ENCODE data around the gene TAGLN2. TPM values are rescaled to one million over a fixed set of nuclear protein-coding genes. Genes with fewer than 3 reads are reported as not detected.

TAGLN2 gene
- total and polyA plus RNA-seq, 9 of the 15 experiments (the other 6 are each of a cell fraction or from before 2014, with no cell fraction given) = 192 to 683 (median 455) TPM

- POLR2A ChIA-PET = interaction anchor here (0.6 to 1.5 kb wide), 3 partner anchors 18 to 158 kb away, joined by 3 to 5 read pairs (median 3); no protein-coding TSS in a partner anchor
- DNase-seq (ENCODE audit: extremely low read depth in 1 of 4, low spot score in 3 of 4) (no peak), FAIRE-seq (no peak), ATAC-seq (no peak)
- H2AFZ ChIP-seq (ENCODE audit: low read depth, low read length) = no peak overlapping the region
- H3K9ac ChIP-seq (ENCODE audit: insufficient read depth in 1 of 2, low read depth in 2 of 2, low read length in 2 of 2) = no peak overlapping the region
- H3K27ac ChIP-seq (ENCODE audit: extremely low read depth, low read depth, low read length) = no peak overlapping the region
- 13% methylated on average over 2 of the region's 3 CpGs for WGBS (ENCODE audit: insufficient coverage, low coverage, missing lambda C conversion rate)
- H3K4me1 ChIP-seq (replicated peaks in 1 of 2; ENCODE audit: control insufficient read depth in 2 of 2, insufficient read depth in 2 of 2, low read length in 2 of 2) = peaks cover 4 to 15% of the 10 kb centered on the region in 2 experiments; a peak in 4 of 5 replicates
- BruUV-seq (replicated peaks) = no TSS peak
- peaks cover 7% of the 10 kb centered on the region; the same call in 1 of the 2 replicates for H4K20me1 ChIP-seq (replicated peaks; ENCODE audit: control insufficient read depth, insufficient read depth, low read length)
- no peak overlapping the region for H3K4me2 ChIP-seq (ENCODE audit: insufficient read depth, low read length)
- H3K9me1 ChIP-seq (ENCODE audit: control insufficient read depth, insufficient read depth, low read length) = no peaks in the 10 kb centered on the region
- peaks cover 4 to 56% of the 10 kb centered on the region in 2 experiments for H3K27me3 ChIP-seq (ENCODE audit: control insufficient read depth in 2 of 2, insufficient read depth in 2 of 2, low read length in 2 of 2)
- H3K4me3 ChIP-seq = no peak overlapping the region
- no peaks in the 10 kb centered on the region for H3K36me3 ChIP-seq (ENCODE audit: control insufficient read depth, insufficient read depth, low read length)
- H3K79me2 ChIP-seq (ENCODE audit: control insufficient read depth, insufficient read depth, low read length) = no peaks in the 10 kb centered on the region
- no peaks in the 10 kb centered on the region for H3K9me3 ChIP-seq (replicated peaks; ENCODE audit: control insufficient read depth, insufficient read depth, low read depth, low read length)
- intact Hi-C loops (cut with micrococcal nuclease) (loop anchor here (5.0 kb wide), 2 partner anchors 142 to 143 kb away; partner anchors contain the start of gene KCNJ9), in situ Hi-C loops (cut with MboI) (loop anchor here (5.0 kb wide), 1 partner anchor 68 kb away; no protein-coding TSS in a partner anchor)
- CTCF ChIA-PET (ENCODE audit: low intra/inter-chr PET ratio) = interaction anchor here (6.5 kb wide), 1 partner anchor 67 kb away, joined by 75 read pairs; no protein-coding TSS in a partner anchor
- TF ChIP-seq BACH1 (tag; IDR thresholded peaks at IDR 0.05) (no peak), ARID4B (CRISPR knock-in tag; IDR thresholded peaks at IDR 0.05) (no peak), SIRT6 (IDR thresholded peaks at IDR 0.05; ENCODE audit: low read depth, low read length) (no peak), MYNN (IDR thresholded peaks at IDR 0.05) (no peak), MYNN (CRISPR knock-in tag; IDR thresholded peaks at IDR 0.05) (no peak), CAMTA2 (CRISPR knock-in tag; conservative IDR thresholded peaks at IDR 0.05) (no peak), THRA (IDR thresholded peaks at IDR 0.05) (no peak), ZNF699 (CRISPR knock-in tag; IDR thresholded peaks at IDR 0.05; ENCODE audit: insufficient replicate concordance) (no peak), CCNT2 (IDR thresholded peaks at IDR 0.05; ENCODE audit: borderline replicate concordance, extremely low read depth, insufficient read length, low read depth, low read length) (no peak), ZNF133 (CRISPR knock-in tag; IDR thresholded peaks at IDR 0.05) (no peak), CUX1 (CRISPR knock-in tag; IDR thresholded peaks at IDR 0.05) (no peak), BMI1 (IDR thresholded peaks at IDR 0.05; ENCODE audit: low read length) (no peak)
Observed at GRCh38 chr1:159939678-159940002, 14.3 kb upstream of the TAGLN2 start.
